Omental fat pad (tissue), 4 donors: ENCODE measurements around the gene TMEM100. TPM values are rescaled to one million over a fixed set of nuclear protein-coding genes. Genes with fewer than 3 reads are reported as not detected.

Experiments used
- ATAC-seq: fragments of 150-250 bp; one replicate; pipeline ENCODE4 v1.9.1; 2016; ENCODE audit warnings: mild to moderate bottlenecking, moderate library complexity; ENCODE audit not compliant: low FRiP score
- DNase-seq: peaks from one replicate; pipeline ENCODE4 v3.0.0-alpha.2; 2019; ENCODE audit warnings: low spot score
- total RNA-seq, 4 donors: library from RNA; depleted of rRNA; stranded (reverse); fragments of >200 nt; gene quantifications; one replicate each; pipeline ENCODE4 v1.1.0, GENCODE V29; 2016
- TF ChIP-seq, protein P1 (sequence below), 3 donors: fragments of 450-650 bp; IDR thresholded peaks; one replicate each; pipeline ENCODE4 v1.5.1; 2016 to 2017; ENCODE audit warnings: antibody characterized with exemption in 3 of 3, mild to moderate bottlenecking in 3 of 3, moderate library complexity in 2 of 3

The TMEM100 gene
- total RNA-seq, 4 donors from 2014 or later = 15.1 to 127 (median 43.6) TPM

GRCh38 chr17:55764610-55765009, 41.9 kb upstream of the TMEM100 start:
- TF ChIP-seq, protein P1, sequence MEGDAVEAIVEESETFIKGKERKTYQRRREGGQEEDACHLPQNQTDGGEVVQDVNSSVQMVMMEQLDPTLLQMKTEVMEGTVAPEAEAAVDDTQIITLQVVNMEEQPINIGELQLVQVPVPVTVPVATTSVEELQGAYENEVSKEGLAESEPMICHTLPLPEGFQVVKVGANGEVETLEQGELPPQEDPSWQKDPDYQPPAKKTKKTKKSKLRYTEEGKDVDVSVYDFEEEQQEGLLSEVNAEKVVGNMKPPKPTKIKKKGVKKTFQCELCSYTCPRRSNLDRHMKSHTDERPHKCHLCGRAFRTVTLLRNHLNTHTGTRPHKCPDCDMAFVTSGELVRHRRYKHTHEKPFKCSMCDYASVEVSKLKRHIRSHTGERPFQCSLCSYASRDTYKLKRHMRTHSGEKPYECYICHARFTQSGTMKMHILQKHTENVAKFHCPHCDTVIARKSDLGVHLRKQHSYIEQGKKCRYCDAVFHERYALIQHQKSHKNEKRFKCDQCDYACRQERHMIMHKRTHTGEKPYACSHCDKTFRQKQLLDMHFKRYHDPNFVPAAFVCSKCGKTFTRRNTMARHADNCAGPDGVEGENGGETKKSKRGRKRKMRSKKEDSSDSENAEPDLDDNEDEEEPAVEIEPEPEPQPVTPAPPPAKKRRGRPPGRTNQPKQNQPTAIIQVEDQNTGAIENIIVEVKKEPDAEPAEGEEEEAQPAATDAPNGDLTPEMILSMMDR (IDR thresholded peaks at IDR 0.05) = no peak
- ATAC-seq = no peak
- no peak for DNase-seq

DNA sequence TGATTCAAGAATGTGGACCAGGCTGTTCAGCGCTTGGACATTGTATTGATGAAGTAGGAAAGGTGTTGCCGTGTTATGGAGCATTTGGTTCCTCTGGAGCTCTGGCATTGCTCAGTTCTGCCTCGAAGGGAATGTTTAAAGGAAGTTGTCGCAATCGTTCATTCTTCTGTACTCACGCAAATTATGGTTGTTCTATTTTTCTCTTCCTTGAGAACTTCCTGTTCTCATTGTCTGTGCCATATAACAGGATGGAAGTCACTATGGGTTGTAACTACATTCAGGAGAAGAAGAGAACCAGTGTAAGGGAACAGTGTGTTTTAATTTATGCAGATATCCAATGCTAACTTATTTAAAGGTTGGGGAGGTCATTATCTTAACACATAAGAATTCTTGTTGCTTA, 41.2 kb upstream of the TMEM100 start:
- TF ChIP-seq, protein P1 (IDR thresholded peaks at IDR 0.05) = no peak
- DNase-seq (no peak), ATAC-seq (no peak)

GRCh38 chr17:55762086-55762858, 39.6 kb upstream of the TMEM100 start:
- ATAC-seq (no peak), DNase-seq (no peak)
- TF ChIP-seq, protein P1 (IDR thresholded peaks at IDR 0.05) = no peak

DNA sequence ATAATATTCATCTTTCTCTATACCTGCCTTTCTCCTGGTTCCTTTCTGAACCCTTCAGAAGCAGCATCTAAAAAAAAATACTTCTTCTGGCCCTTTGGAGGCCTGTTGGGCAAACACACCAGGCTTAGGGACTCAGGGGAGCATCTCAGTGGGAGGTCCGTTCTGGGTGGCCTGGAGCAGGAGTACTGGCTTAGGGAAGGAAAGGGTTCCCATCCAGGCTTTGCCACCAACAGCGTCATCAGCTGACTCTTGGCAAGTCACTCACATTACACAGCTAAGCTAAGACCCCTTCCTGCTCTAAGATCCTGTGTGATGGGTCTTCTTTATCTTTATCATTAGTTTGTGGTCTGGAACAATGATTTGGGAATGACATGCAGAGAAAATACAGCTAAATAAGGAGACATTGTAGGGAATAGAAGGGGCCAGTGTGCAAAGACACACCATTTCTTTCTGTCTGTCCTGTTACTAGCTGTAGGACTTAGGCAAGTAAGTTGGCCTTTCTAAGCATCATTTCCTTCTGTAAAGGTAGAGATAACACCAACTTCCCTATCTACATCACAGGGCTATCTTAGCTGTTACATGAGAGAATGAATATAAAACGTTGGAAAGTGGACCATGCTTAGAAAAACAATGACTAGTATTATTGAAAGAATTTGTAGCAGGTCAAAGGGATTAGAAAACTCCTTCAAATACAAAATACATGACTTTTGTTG, 38.1 kb upstream of the TMEM100 start:
- no peak for ATAC-seq

DNA sequence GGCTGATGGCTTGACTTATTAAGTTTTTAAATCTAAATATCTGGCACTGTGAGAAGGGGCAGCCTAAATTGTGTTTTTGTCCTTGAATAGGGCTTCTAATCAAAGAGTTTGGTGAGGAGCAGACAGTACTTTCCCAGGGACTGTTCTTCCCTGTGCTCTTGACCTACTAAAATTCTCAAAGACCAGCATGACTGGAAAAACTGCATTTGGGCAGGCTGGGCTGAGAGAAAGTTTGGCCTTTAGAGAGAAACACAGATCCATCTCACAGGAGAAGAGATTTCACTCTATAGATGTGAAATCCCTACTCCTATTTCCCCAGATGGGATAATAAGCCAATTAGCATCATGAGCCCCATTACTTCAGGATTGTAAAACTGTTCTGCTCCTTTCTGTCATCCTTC, 35.5 kb upstream of the TMEM100 start:
- TF ChIP-seq, protein P1 (IDR thresholded peaks at IDR 0.05) = no peak
- DNase-seq (no peak), ATAC-seq (no peak)

More for the DNA sequence above, 38.1 kb upstream of the TMEM100 start:
- TF ChIP-seq, protein P1 (IDR thresholded peaks at IDR 0.05) = no peak
- no peak for DNase-seq

DNA sequence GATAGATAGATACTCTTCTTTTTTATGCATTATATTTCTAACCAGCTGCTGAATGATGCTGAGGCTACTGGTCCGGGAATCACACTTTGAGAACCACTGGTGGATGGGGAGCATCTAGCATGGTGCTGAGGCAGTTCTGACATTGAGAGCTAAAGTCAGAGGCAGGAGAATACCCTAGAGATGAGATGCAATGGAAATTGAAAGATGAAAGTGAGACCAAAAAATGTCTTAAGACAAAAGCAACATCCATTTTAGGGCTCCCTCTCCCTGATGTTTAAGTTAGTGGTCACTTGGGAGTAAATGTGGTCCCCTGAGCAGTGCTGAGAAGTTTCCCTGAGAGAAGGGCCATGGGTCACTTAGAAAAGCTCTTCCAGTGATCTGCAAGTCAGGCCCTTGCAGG, 35.0 kb upstream of the TMEM100 start:
- DNase-seq = no peak
- ATAC-seq = no peak
- TF ChIP-seq, protein P1 (IDR thresholded peaks at IDR 0.05) = no peak
